ENCODE measurements around the gene B4GALT1.
"Not testable (repeated sequence)": the region's sequence is repeated elsewhere in the genome, so short reads cannot be mapped to it uniquely, and the experiment has no call there.

The B4GALT1 gene

DNA sequence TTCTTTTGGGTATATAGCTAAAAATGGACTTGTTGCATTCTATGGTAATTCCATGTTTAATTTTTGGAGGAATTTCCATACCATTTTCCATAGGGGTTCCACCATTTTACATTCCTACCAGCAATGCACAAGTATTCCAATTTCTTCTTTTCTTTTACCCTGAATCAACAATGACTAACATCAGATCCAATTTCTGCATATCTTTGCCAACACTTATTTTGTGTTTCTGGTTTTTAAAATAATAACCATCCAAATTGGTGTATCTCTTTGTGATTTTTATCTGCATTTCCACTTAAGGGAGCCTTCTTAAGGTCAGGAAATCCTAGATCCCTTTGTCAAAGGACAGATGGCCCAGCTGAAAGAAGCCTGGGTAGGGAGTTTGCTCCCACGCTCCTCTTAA is 61.2 kb downstream of the B4GALT1 start:
- in situ Hi-C loops (cut with MboI; ENCODE audit: low sequenced_read_pairs) = no loop called here

DNA sequence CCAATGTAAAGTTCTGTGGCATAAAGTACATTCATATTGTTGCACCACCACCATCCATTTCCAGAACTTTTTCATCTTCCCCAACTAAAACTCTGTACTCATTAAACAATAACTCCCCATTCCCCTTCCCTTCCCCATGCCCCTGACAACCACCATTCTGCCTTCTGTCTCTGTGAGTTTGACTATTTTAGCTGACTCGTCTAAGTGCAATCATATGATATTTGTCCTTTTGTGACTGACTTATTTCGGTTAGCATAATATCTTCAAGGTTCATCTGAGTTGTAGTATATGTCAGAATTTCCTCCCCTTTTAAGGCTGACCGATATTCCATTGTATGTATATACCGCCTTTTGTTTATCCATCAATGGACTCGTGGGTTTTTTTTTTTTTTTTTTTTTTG is 61.6 kb downstream of the B4GALT1 start:
- in situ Hi-C loops (cut with MboI; ENCODE audit: low sequenced_read_pairs) = no loop called here

DNA sequence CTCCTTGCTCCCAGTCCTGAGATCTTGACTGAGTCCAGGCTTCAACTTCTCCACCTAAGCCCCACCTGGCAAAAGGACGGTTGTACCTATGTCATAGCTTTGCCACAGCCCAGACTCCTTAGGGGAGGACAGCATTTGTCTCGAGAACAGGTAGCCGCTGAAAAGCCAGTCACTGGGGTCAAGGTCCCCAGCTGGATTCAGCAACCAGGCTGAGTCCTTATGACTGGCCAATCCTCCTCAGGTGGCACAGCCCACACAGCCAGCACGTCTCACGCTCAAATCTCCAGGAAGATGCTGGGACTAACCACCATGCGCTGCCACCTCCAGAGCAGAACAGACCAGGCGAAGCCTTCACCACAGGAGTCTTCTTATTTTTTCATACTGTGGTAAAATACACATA is 62.7 kb downstream of the B4GALT1 start:
- in situ Hi-C loops (cut with MboI; ENCODE audit: low sequenced_read_pairs) = no loop called here

DNA sequence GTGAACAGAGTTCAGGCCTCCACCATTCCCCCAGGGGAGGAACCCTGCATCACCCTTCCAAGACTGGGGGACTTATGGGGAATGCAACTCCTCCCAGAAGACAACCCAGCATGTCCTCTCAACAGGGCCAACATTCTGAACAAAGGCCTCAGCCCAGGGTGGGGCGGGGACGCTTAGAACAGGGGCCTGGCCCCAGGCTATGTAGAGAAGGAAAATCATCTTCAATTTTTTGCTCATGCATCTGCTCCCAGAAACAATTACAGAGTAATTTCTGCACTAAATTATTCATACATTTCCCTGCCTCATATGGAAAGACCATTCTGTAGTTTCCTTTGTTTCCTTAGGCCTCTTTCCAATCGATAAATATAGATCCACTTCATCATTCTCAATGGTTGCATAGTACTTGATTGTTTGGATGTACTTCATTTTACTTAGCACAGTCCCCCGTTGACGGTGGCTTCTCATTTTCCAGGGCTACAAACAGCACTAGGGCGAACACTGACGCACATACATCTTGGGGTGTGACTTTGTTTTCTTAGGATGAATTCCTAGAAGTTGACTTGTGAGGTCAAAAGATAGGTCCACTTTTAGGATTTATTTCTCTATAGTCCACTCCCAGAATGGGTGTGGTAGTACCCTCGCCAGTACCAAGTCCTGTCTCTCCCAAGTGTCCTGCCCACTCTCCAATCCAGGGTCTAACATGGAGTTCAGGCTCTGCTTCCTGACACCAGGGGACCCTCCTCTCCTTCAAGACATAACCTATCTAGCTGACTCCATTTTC is 63.4 kb downstream of the B4GALT1 start:
- in situ Hi-C loops (cut with MboI; ENCODE audit: low sequenced_read_pairs) = no loop called here

DNA sequence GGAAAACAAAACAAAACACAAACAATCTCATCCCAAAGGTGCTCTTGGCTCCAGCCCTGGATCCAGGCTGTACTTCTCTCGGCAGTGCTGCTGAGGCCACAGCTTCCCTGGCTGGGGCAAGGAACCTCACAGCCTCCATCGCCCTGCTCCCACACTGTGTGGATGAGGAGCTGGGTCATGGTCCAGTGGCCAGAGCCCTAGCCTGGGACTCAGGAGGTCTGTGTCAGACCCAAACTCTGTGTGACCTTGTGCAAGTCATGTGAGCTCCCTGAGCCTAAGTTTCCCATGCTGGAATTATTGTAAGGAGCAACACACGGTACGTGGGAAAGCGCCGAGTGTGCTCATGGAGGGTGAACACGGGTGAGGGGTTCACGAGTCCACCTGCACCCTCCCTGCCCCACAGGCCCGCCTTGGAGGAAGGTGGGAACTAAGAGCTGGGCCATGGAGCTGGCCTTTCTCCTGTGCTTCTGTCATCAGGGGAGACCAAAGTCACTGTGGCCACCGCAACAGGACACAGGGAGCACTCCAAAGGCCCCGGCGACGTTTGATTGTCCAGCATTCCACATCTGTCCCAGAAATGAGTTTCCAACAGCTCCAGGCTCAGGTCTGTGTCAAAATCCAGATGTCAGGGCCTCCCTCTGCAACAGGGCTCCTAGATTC is 64.5 kb downstream of the B4GALT1 start:
- in situ Hi-C loops (cut with MboI; ENCODE audit: low sequenced_read_pairs) = no loop called here

DNA sequence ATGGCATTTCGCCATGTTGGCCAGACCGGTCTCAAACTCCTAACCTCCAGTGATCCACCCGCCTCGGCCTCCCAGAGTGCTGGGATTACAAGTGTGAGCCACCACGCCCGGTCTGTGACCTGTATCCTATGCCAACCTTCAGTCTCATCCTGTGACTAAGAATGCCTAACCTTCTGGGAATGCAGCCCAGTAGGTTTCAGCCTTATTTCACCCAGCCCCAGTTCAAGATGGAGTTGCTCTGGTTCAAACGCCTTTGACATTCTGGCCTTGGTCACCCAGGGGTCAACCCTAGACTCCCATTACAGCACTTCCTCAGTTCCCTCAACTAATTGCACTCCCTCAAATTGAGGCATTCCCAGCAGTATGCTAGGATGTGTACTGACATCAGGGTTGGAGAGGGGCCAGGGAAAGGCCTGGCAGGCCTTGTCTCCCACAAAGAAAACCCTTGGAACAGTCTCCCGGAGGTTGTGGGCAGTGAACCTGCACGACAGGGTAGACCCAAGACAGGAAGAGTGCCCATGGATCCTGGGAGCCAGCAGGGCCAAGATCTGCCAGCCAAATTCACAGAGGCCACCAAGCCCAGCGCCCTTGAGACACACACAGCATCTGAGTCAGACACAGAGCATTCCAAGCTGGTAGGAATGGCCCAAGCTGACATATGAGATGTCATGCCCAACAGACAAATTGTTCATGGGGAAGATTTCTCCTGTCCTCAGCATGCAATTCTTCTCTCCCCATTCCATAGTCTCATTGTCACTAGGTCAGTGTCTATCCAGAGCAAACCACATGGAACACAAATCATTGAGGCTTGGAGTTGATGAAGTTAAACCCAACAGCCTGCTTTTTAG is 65.8 kb downstream of the B4GALT1 start:
- in situ Hi-C loops (cut with MboI; ENCODE audit: low sequenced_read_pairs) = no loop called here

DNA sequence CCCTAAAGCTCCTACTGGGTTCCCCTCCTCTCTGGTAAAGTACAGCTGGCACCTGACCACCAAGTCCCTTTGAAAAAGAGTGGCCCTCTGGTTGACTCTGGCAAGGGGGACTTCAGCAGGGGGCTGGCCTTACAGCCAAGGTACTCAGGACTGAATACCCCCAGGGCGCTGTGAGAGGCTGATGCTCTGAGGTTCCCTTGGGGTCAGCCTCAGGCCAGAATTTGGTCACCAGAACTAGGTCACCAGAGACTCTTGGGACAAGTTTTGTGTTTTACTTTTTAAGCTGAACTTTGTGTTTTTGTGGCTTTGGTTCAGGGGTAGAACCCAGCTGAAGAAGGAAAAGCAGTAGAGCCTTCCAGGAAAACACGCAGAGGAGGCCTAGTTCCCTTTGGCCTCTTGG is 67.4 kb downstream of the B4GALT1 start:
- in situ Hi-C loops (cut with MboI; ENCODE audit: low sequenced_read_pairs) = no loop called here

DNA sequence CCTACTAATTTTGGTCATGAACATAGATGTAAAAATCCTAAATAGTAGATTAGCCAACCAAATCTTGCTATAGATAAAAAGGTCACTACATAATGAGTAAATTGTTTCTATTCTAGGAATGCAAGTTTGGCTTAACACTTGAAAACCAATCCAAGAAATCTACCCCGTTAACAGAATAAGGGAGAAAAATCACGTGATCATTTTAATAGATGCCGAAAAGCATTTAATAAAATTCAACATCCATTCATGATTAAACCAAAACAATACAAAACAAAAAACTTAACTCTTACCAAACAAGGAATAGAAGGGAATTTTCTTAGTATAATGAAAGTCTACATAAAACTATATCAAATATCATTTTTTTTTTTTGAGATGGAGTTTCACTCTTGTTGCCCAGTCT is 69.9 kb downstream of the B4GALT1 start:
- in situ Hi-C loops (cut with MboI; ENCODE audit: low sequenced_read_pairs) = no loop called here

DNA sequence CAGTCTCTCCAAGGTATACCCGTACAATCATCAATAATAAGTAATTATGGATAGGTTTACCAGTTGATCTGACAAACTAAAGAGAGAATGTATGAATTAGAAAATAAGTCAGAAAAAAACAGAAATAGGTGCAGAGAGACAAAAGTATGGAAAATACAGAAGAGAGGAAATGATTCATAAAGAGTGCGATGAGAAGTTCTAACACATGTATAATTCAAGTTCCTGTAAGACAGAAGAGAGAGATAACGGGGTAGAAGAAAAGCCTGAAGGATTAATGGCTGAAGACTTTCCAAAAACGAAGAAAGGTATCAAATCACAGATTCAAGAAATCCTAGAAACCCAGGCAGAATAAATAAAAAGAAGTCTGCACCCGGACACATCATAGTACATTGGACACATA is 74.5 kb downstream of the B4GALT1 start:
- in situ Hi-C loops (cut with MboI; ENCODE audit: low sequenced_read_pairs) = no loop called here

DNA sequence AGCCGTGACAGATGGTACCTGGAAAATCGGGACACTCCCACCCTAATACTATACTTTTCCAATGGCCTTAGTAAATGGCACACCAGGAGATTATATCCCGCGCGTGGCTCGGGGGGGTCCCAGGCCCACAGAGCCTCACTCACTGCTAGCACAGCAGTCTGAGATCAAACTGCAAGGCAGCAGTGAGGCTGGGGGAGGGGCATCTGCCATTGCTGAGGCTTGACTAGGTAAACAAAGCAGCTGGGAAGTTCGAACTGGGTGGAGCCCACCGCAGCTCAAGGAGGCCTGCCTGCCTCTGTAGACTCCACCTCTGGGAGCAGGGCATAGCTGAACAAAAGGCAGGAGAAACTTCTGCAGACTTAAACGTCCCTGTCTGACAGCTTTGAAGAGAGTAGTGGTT is 81.5 kb downstream of the B4GALT1 start:
- in situ Hi-C loops (cut with MboI; ENCODE audit: low sequenced_read_pairs) = not testable (repeated sequence)

DNA sequence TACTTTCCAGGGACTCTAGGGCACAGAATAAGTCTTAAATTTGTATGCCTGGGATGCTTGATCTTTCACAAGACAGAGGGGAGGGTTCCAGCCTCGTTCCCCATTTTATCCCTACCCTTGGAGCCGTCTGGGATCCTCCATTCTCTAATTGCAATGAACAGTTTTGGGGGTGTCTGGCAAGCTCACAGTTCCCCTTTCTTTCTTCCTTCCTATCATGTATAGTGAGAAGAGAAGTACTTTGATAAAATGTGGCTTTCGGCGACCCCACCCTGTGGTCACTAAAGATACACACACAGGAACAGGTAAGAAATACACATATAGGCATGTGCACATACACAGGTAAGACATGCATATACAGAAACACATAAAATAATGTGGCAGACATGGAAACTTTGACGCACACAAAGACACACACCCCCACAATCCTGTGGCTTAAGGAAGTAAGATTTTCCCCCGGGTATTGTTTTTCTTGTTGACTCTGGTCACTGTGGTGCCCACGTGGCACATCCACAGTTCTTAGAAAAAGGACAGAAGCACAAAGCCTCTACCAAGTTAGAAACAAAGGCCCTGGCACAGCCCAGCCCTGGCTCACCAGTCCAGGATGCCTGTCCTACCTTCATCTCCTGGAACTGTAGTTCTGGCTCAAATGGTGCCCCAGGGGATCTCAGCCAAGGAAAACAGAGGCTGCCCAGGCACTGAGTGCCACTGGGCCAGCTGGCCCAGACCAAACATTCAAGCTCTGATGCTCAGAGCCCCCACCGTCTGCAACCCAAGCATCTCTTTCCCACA is 84.4 kb downstream of the B4GALT1 start:
- in situ Hi-C loops (cut with MboI; ENCODE audit: low sequenced_read_pairs) = loop anchor here (5.0 kb wide), 1 partner anchor 145 kb away; no protein-coding TSS in a partner anchor

DNA sequence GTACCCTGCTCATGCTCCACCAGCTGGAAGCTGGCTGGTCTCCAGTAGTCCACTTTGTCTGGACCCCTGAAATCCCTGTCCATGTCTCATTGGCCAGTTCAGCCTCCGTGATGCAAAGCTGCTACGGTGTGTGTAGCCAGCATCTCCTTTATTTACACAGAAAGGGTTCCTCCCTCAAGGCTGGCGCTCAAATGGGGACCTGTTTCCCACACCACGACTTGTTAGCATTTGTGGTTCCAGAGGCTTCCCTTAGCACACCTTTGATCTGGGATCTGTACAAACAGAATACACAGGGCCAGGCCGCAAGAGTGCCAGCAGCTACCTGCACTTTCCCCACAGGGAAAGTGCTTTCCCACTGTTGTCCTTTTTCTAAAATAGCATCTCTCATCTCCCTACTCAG is 85.0 kb downstream of the B4GALT1 start:
- in situ Hi-C loops (cut with MboI; ENCODE audit: low sequenced_read_pairs) = loop anchor here (5.0 kb wide), 1 partner anchor 145 kb away; no protein-coding TSS in a partner anchor

DNA sequence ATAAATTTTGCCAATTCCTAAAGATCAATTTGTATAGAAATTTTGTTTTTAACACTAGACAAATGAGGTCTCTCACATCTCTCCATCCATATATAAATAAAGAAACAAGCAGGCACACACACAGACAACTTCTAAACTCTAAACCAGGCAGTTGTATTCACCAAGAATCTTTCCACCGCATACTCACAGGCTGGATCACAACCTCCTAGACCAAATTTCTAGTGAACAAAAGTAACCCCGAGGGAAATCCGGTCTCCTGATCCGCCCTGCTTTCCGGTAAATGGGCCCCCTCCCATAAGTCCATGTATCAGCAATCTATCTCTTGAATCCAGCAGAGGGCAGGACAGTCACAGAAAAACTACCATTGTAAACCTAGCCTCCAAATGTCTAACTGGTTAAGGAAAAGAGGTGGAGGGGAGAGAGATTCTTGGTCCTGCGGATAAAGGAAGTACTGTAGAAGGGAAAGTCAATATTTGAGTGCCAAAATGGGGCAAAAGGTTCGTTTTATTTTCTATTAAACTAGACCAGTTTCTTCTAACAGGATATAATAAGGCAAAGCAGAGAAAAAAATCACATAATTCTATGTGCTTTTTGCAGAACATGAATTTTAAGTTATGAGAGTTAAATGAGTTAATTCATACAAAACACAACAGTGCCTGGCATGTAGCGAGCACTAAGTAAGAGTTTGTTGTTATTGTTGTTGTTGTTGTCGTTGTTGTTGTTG is 85.8 kb downstream of the B4GALT1 start:
- in situ Hi-C loops (cut with MboI; ENCODE audit: low sequenced_read_pairs) = loop anchor here (5.0 kb wide), 1 partner anchor 146 kb away; no protein-coding TSS in a partner anchor

DNA sequence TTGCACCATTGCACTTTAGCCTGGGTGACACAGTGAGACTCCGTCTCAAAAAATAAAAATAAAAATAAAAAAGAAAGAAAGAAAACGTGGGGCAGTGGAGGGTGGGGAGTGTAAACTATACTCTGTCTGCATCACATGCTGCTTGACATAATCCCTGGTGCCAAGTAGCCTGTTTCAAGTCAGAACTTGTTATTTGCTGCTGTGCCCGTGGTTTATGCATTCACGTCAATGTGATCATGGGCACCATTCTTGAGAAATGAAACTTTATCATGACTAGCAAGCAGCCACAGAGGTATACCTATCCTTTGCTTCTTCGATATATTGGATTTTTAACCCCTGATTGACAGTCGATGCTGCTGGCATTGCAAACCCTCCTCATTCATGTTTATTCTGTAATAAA is 86.6 kb downstream of the B4GALT1 start:
- in situ Hi-C loops (cut with MboI; ENCODE audit: low sequenced_read_pairs) = loop anchor here (5.0 kb wide), 1 partner anchor 147 kb away; no protein-coding TSS in a partner anchor

DNA sequence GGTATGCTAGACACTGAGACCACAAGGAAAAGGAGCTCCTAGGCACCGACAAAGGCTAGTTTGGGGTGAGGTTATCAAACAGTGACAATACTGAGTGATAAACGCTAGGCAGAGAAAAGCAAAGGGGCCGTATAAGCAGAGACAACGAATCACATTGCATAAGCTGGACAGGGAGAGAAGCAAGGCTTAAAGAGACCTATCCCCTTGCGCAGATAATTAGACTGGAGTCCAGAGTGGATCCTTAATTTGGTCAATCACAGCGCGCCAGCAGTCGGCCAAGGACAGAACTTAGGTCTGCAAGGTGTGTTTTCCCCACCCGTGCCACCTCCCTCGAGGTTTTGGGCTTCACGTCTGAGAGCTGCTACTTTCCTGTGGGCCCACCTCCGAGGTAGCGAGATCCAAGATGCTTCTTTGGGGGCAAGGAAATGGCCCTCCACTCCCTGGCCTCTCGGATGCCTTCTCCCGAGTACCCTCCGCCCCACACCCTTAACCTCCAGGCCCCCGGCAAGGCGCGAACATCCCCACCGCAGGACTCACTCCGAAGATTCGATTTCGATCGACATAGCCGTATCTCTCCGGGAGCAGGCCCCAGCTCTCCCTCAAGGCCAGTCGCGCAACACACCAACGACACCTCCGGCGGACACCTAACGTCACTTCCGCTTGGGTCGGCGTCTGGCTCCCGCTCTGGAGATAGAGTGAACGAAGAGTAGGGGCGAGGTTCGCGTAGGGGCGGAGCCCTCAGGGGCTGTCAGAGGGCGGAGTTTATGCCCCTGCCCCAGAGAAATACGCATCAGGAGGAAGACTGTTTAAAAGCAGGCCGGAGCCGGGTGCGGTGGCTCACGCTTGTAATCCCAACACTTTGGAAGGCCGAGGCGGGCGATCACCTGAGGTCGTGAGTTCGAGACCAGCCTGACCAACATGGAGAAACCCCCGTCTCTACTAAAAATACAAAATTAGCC is 90.8 kb downstream of the B4GALT1 start, which contains the start of gene SMU1:
TSS of gene SMU1 (minus strand) at position 629 of the 959 bp plus-strand sequence. CDS start at position 563, 66 bp downstream.
- in situ Hi-C loops (cut with MboI; ENCODE audit: low sequenced_read_pairs) = no loop called here

DNA sequence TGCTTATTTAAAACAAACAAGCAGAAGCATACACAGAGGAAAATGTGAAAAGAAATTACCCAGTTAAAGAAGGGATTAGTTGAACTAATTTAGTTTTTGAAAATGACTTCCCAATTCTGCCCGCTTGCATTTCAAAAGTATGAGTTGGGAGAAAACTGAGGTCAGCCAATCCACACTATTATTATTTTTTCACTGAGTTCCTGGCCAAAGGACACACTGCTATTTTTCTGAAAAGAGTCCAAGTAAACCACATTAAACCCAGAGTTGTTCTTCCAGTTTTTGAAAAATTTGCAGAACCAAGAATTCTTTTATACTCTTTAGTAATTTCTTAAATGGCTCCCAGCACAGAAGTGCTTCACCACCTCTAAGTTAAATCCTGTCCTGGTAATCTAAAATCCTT is 98.1 kb downstream of the B4GALT1 start:
- in situ Hi-C loops (cut with MboI; ENCODE audit: low sequenced_read_pairs) = no loop called here

DNA sequence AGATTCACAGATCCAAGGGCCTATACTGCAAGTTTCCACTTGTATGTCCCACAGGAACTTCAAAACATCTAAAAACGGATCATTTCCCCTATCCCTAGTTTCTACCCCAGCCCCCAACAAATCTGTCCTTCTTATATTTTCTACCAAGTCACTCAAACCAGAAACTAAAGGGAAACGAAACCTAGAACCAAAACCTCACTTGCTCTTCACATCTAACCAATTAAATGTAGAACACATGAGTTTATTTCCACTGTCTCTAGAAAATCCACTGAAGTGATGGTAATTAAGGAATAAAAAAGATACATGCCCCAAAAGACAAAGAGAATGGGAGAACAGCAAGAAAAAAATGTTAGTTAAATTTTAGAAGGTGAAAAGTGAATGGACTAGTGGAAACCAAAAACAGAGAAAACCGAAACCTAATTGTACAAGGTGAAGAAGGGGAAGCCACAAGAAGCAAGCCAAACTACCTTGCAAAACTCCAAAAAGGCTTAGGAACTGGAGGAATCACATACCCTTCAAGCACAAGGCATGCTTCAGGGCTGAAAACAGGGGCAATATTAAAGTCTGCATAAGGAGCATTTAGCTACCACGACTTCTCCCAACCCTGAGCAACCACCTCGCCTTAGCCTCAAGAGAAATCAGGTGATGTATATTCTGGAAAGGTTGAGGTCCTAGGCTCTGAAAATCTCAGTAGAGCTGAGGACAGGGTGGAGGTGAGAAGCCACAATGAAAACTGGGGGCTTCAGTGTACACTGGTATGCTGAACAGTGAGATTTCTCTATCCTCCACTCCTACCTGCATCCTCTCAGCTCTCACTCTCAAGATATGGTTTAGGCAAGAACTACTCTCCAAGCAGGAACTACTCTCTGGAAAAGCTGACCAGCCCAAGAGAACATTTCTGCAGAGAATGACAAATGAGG is 101.7 kb downstream of the B4GALT1 start:
- in situ Hi-C loops (cut with MboI; ENCODE audit: low sequenced_read_pairs) = no loop called here

Measured in HL-60/S4 treated with retinoic acid at 250 ng/mL for 4 days and 3 days (cell line).